Measurements from ENCODE around the gene IFNB1. TPM values are rescaled to one million over a fixed set of nuclear protein-coding genes. Genes with fewer than 3 reads are reported as not detected.

Gene IFNB1
- total and polyA plus RNA-seq, 12 donors: not detected

DNA sequence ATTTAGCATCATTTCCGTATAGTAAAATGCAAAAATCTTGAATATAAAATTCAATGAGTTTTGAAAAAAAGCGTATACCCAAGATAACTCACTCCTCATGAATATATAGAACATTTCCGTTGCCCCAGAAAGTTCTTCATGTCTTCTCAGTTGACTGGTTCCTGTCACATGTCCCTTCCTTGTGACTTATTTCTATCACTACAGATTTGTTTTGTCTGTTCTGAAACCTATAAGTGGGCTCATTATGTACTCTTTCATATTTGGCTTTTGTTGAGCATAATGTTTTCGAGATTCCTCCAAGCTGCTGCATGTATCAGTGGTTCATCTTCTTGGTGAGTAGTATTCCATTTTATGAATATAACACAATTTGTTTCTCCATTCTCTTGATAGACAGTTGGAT is 35.3 kb downstream of the IFNB1 start:
- no peak for DNase-seq
- intact Hi-C loops (cut with DNase I): no loop called here
- TF ChIP-seq, protein P1, sequence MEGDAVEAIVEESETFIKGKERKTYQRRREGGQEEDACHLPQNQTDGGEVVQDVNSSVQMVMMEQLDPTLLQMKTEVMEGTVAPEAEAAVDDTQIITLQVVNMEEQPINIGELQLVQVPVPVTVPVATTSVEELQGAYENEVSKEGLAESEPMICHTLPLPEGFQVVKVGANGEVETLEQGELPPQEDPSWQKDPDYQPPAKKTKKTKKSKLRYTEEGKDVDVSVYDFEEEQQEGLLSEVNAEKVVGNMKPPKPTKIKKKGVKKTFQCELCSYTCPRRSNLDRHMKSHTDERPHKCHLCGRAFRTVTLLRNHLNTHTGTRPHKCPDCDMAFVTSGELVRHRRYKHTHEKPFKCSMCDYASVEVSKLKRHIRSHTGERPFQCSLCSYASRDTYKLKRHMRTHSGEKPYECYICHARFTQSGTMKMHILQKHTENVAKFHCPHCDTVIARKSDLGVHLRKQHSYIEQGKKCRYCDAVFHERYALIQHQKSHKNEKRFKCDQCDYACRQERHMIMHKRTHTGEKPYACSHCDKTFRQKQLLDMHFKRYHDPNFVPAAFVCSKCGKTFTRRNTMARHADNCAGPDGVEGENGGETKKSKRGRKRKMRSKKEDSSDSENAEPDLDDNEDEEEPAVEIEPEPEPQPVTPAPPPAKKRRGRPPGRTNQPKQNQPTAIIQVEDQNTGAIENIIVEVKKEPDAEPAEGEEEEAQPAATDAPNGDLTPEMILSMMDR (IDR thresholded peaks at IDR 0.05): no peak
- no peak for TF ChIP-seq POLR2A (IDR thresholded peaks at IDR 0.05)
- H3K9me3 ChIP-seq (replicated peaks in 1 of 3): no peaks in the 10 kb centered on the region
- no peak overlapping the region for H3K4me3 ChIP-seq
- H3K4me1 ChIP-seq (replicated peaks in 1 of 2): no peaks in the 10 kb centered on the region
- no peak overlapping the region for H3K27ac ChIP-seq
- WGBS, 4 donors: 90 to 91% (median 90%) methylated on average over 4 of the region's 4 CpGs
- no peaks in the 10 kb centered on the region for H3K36me3 ChIP-seq (replicated peaks in 1 of 2)
- H3K27me3 ChIP-seq: no peaks in the 10 kb centered on the region

DNA sequence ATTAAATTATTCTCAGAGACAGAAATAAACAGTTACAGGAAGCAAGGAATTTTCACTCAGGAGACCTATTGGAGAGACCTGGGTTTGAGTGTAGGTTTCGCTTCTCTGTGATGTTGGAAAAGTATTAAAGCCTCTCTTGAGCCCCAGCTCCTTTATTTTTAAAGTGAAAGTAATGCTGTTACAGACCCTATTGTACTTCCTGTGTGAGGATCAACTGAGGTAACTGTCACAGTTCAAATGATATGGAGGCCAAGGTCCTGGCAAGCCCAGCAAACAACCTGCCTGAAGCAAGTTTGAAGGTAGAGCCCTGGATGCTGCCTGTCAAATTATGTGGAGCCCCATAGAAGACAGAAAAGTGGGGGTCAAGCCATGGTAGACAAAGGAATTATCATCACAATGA is 38.4 kb downstream of the IFNB1 start:
- WGBS, 4 donors: 95 to 100% (median 97%) methylated on average over 1 of the region's 1 CpG
- TF ChIP-seq, protein P1 (IDR thresholded peaks at IDR 0.05): no peak
- TF ChIP-seq POLR2A (IDR thresholded peaks at IDR 0.05): no peak
- no peak for DNase-seq
- no peak overlapping the region for H3K4me3 ChIP-seq
- no peak overlapping the region for H3K27ac ChIP-seq
- H3K36me3 ChIP-seq (replicated peaks in 1 of 2): no peaks in the 10 kb centered on the region
- H3K4me1 ChIP-seq (replicated peaks in 1 of 2): no peaks in the 10 kb centered on the region
- H3K9me3 ChIP-seq (replicated peaks in 1 of 3): no peaks in the 10 kb centered on the region
- intact Hi-C loops (cut with DNase I): no loop called here
- no peaks in the 10 kb centered on the region for H3K27me3 ChIP-seq

DNA sequence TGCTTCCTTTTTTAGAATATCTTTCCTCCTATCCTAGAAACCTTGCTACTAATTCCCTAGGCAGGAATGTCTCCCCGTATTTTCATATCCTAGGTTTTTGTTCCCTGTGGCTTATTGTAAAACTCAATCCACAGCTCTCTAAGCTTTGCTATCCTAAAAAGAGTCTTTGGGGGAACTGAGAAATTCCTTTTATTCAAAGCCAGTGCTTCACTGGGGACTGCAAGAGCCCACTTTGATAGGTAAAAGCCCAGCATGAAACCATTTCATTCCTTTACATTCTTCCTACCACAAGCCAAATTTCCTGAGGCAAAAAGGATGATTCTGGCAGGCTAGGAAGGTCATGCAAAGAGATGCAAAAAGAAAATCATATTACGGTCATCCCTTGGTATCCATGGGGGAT is 40.5 kb downstream of the IFNB1 start:
- no peak for DNase-seq
- no peak for TF ChIP-seq POLR2A (IDR thresholded peaks at IDR 0.05)
- TF ChIP-seq, protein P1 (IDR thresholded peaks at IDR 0.05): no peak
- Histone ChIP-seq H3K4me1 (replicated peaks in 1 of 2) (no peaks in the 10 kb centered on the region), H3K27ac (no peak overlapping the region), H3K9me3 (replicated peaks in 1 of 3) (no peaks in the 10 kb centered on the region), H3K27me3 (no peaks in the 10 kb centered on the region), H3K36me3 (replicated peaks in 1 of 2) (no peaks in the 10 kb centered on the region), H3K4me3 (no peak overlapping the region)
- intact Hi-C loops (cut with DNase I): no loop called here
- 89 to 97% (median 94%) methylated on average over 2 of the region's 2 CpGs for WGBS, 4 donors

DNA sequence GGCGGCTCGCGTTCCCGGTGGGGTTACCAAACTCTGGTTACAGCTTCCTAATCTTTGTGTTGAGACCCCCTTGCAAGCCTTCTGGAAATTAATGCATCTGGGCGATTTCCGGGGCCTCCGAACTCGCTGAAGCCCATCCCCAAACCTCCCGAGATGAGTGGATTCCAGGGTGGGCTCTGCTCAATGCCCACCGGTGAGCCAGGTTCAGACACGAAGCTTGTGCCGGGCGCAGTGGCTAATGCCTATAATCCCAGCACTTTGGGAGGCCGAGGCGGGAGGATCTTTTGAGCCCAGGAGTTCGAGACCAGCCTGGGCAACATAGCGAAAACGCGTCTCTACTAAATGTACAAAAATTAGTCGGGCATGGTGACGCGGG is 45.9 kb downstream of the IFNB1 start:
- Histone ChIP-seq H3K4me1 (replicated peaks in 1 of 2) (peaks cover 9 to 14% of the 10 kb centered on the region in 2 donors), H3K9me3 (replicated peaks in 1 of 3) (no peaks in the 10 kb centered on the region), H3K36me3 (replicated peaks in 1 of 2) (no peaks in the 10 kb centered on the region), H3K27me3 (no peaks in the 10 kb centered on the region), H3K4me3 (peak overlapping the region in 2 of 4 donors; percentile 52 to 62), H3K27ac (peak overlapping the region in 4 of 5 donors; percentile 52 to 72 (median 64))
- DNase-seq: peak in 1 of 7 donors; percentile 16
- TF ChIP-seq POLR2A (IDR thresholded peaks at IDR 0.05): no peak
- TF ChIP-seq, protein P1 (IDR thresholded peaks at IDR 0.05): no peak
- intact Hi-C loops (cut with DNase I): no loop called here
- 68 to 97% (median 76%) methylated on average over 12 to 22 of the region's 22 CpGs for WGBS, 4 donors

All from adrenal gland (tissue), 12 donors.